ENCODE data around the gene SRL. TPM values are rescaled to one million over a fixed set of nuclear protein-coding genes. Genes with fewer than 3 reads are reported as not detected.
A peak's percentile ranks its signal among the peaks of the same experiment; 100 is the strongest.

Gene SRL
- total and polyA plus RNA-seq, 2 of the 13 experiments (the other 11 are each of a cell fraction or from before 2014, with no cell fraction given): 0.05 TPM; not detected in 1

- no peak for TF ChIP-seq ZNF382 (CRISPR knock-in tag; IDR thresholded peaks at IDR 0.05; ENCODE audit: borderline replicate concordance)
- TF ChIP-seq, protein P1, sequence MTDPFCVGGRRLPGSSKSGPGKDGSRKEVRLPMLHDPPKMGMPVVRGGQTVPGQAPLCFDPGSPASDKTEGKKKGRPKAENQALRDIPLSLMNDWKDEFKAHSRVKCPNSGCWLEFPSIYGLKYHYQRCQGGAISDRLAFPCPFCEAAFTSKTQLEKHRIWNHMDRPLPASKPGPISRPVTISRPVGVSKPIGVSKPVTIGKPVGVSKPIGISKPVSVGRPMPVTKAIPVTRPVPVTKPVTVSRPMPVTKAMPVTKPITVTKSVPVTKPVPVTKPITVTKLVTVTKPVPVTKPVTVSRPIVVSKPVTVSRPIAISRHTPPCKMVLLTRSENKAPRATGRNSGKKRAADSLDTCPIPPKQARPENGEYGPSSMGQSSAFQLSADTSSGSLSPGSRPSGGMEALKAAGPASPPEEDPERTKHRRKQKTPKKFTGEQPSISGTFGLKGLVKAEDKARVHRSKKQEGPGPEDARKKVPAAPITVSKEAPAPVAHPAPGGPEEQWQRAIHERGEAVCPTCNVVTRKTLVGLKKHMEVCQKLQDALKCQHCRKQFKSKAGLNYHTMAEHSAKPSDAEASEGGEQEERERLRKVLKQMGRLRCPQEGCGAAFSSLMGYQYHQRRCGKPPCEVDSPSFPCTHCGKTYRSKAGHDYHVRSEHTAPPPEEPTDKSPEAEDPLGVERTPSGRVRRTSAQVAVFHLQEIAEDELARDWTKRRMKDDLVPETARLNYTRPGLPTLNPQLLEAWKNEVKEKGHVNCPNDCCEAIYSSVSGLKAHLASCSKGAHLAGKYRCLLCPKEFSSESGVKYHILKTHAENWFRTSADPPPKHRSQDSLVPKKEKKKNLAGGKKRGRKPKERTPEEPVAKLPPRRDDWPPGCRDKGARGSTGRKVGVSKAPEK (CRISPR knock-in tag; IDR thresholded peaks at IDR 0.05; ENCODE audit: borderline replicate concordance): peak; percentile 86
- TF ChIP-seq HHEX (CRISPR knock-in tag; IDR thresholded peaks at IDR 0.05): no peak
- TF ChIP-seq ZNF746 (CRISPR knock-in tag; IDR thresholded peaks at IDR 0.05): peak; percentile 57; the same call in 1 of the 2 replicates
- TF ChIP-seq ZBTB38 (CRISPR knock-in tag; IDR thresholded peaks at IDR 0.05): peak; percentile 17
- TF ChIP-seq AGO2 (optimal IDR thresholded peaks at IDR 0.05; ENCODE audit: low read depth, low read length): peak; percentile 93
- TF ChIP-seq ZNF772 (CRISPR knock-in tag; IDR thresholded peaks at IDR 0.05): no peak; the same call in 1 of the 2 replicates
- no peak; the same call in 1 of the 2 replicates for TF ChIP-seq ZNF503 (CRISPR knock-in tag; IDR thresholded peaks at IDR 0.05)
- TF ChIP-seq ZNF232 (CRISPR knock-in tag; IDR thresholded peaks at IDR 0.05; ENCODE audit: borderline replicate concordance): peak; percentile 28; the same call in 1 of the 2 replicates
- TF ChIP-seq, protein P2, sequence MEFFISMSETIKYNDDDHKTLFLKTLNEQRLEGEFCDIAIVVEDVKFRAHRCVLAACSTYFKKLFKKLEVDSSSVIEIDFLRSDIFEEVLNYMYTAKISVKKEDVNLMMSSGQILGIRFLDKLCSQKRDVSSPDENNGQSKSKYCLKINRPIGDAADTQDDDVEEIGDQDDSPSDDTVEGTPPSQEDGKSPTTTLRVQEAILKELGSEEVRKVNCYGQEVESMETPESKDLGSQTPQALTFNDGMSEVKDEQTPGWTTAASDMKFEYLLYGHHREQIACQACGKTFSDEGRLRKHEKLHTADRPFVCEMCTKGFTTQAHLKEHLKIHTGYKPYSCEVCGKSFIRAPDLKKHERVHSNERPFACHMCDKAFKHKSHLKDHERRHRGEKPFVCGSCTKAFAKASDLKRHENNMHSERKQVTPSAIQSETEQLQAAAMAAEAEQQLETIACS (CRISPR knock-in tag; IDR thresholded peaks at IDR 0.05): no peak
- peak; percentile 80; the same call in 1 of the 2 replicates for TF ChIP-seq ZNF670 (CRISPR knock-in tag; IDR thresholded peaks at IDR 0.05; ENCODE audit: borderline replicate concordance)
- TF ChIP-seq RERE (CRISPR knock-in tag; IDR thresholded peaks at IDR 0.05; ENCODE audit: low read depth): no peak
- TF ChIP-seq HOXD1 (CRISPR knock-in tag; IDR thresholded peaks at IDR 0.05): peak; percentile 43; the same call in 1 of the 2 replicates
- peak; percentile 91 for TF ChIP-seq ZNF275 (CRISPR knock-in tag; IDR thresholded peaks at IDR 0.05; ENCODE audit: borderline replicate concordance)
These were observed 29.6 kb upstream of the SRL start (continued) for GRCh38 chr16:4271176-4272113.

Measured in HepG2 (cell line).